T-helper 2 cell treated with Interferon-gamma antibody and Interleukin-4, amounts not matched to agents 5 μg/mL and 100 μg/mL, for 36 hours (primary cell): ENCODE data around the gene TMPRSS11B.

Experiments used
- DNase-seq: peaks from one replicate; pipeline ENCODE4 v3.0.0; 2021; ENCODE audit warnings: low spot score
- H3K27ac Mint-ChIP-seq: one replicate; pipeline ENCODE4 v1.8.0; 2021; ENCODE audit warnings: mild to moderate bottlenecking, mixed read lengths
- H3K27me3 Mint-ChIP-seq: one replicate; pipeline ENCODE4 v1.8.0; 2021; ENCODE audit warnings: low read depth, mixed read lengths
- H3K36me3 Mint-ChIP-seq: one replicate; pipeline ENCODE4 v1.8.0; 2021; ENCODE audit warnings: low read depth, mixed read lengths
- H3K4me1 Mint-ChIP-seq: one replicate; pipeline ENCODE4 v1.8.0; 2021; ENCODE audit warnings: low read depth, mixed read lengths
- H3K4me3 Mint-ChIP-seq: one replicate; pipeline ENCODE4 v1.8.0; 2022; ENCODE audit warnings: mild to moderate bottlenecking, moderate library complexity, mixed read lengths
- H3K9me3 Mint-ChIP-seq: one replicate; pipeline ENCODE4 v1.8.0; 2021; ENCODE audit warnings: mixed read lengths

Gene TMPRSS11B

DNA sequence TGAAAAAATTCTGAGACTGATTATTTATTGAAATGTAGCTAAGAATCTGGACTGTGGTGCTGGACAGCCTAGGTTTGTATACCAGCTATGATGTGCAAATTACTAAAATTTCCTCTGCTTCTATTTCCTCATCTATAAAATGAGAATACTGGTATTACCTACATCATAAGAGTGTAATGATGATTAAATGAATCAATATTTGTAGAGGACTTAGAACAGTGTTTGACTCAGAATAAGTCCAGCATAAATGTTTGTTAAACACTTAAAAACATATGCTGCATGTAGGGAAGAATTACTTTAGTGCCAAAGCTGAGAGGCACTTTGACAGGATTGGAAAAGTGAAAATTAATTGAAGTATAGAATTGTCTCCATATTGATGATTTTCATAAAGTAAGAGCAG lies 60.6 kb downstream of the TMPRSS11B start:
- Mint-ChIP-seq H3K27ac (no peak overlapping the region), H3K36me3 (no peaks in the 10 kb centered on the region), H3K27me3 (peaks cover 7% of the 10 kb centered on the region), H3K4me3 (no peak overlapping the region), H3K9me3 (no peaks in the 10 kb centered on the region), H3K4me1 (no peaks in the 10 kb centered on the region)
- DNase-seq = no peak

DNA sequence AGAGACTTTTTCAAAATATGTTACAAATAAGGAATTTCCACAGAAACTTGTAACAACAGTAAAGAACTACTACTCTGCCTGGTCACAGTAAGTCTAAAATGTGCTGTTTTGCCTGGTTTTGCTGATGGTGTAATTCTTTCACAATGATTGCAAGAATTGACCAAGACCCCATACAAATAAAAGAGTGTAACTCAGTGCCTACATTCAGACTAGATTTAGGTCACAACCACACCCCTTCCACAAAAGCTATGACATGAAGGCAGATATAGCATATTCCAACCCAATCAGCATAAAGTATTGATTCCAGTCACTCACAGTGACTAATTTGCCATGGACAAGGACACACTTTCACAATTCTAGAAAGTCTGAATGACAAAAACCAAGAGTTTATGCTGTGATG lies 62.1 kb downstream of the TMPRSS11B start:
- Mint-ChIP-seq H3K9me3 (no peaks in the 10 kb centered on the region), H3K36me3 (no peaks in the 10 kb centered on the region), H3K4me1 (no peaks in the 10 kb centered on the region), H3K27me3 (peaks cover 7% of the 10 kb centered on the region), H3K27ac (no peak overlapping the region), H3K4me3 (no peak overlapping the region)
- no peak for DNase-seq

DNA sequence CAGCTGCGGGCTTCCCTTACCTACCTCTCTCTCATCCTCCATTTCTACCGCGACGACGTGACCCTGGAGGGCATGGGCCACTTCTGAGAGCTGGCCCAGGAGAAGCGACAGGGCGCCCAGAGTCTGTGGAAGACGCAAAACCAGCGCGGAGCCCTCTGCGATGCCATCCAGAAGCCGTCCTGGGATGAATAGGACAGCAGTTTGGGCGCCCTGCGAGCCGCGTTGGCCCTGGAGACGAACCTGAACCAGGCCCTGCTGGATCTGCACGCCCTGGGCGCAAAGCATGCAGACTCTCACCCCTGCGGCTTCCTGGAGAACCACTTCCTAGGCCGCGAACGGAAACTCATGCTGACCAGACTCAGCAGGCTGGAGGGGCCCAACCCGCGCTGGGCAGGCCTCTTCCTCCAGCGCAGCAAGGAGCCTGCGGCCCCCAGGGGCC lies 63.1 kb downstream of the TMPRSS11B start:
- no peak for DNase-seq
- Mint-ChIP-seq H3K36me3 (no peaks in the 10 kb centered on the region), H3K27me3 (peaks cover 7% of the 10 kb centered on the region), H3K4me1 (no peaks in the 10 kb centered on the region), H3K9me3 (no peaks in the 10 kb centered on the region), H3K4me3 (no peak overlapping the region), H3K27ac (no peak overlapping the region)

DNA sequence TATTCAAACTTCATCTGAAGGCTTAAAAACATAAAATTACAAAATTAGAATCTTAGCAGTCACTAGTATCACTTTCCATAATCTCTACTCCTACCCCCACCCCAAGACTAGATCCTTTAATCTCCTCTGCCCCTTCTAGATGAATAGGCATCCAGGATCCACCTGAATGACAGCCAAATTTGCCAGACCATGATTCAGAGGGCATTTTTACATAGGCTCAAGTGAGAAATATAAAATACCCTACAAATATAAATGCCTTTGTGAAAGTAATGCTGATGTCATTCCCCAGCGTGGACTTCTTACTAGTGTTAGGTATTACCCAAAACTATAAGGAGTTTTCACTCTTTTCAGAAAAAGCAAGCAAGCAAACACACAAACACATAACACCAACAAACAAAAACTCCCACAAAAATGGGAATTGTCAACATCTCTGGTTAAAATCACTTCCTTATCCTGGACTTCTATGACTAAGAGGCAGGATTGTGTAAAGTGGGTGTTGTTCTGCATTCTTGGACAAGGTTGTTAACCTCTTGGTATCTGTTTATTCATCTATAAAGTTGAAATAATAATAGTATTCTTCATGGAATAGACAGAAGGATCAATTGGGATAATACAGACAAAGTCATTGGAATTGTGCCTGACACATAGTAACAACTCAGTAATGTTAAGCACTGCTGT lies 64.5 kb downstream of the TMPRSS11B start:
- H3K27me3 Mint-ChIP-seq = no peaks in the 10 kb centered on the region
- H3K4me3 Mint-ChIP-seq = no peak overlapping the region
- no peak overlapping the region for H3K27ac Mint-ChIP-seq
- no peaks in the 10 kb centered on the region for H3K9me3 Mint-ChIP-seq
- no peak for DNase-seq
- H3K4me1 Mint-ChIP-seq = no peaks in the 10 kb centered on the region
- no peaks in the 10 kb centered on the region for H3K36me3 Mint-ChIP-seq

DNA sequence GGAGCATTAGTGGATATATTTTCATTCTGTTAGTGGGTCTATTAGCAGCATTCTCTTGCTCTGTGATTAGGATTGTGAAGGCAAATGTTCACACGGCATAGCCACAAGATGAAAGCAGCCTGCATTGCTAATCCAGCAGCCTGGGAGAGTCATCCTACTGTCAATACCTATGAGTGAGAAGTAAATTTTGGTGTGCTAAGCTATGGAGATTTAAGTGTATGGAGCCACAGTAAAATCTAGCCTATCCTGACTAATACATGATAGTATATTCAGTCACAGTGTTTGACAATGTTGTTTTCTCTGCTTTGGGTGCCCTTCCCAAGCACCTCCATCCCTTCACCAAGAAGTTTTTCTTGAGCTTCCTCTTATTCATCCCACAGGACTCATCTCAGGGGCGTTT lies 68.6 kb downstream of the TMPRSS11B start:
- Mint-ChIP-seq H3K9me3 (no peaks in the 10 kb centered on the region), H3K27me3 (peaks cover 2% of the 10 kb centered on the region), H3K27ac (no peak overlapping the region), H3K36me3 (no peaks in the 10 kb centered on the region), H3K4me1 (peaks cover 2% of the 10 kb centered on the region), H3K4me3 (no peak overlapping the region)
- no peak for DNase-seq
